GM21529 (cell line): Measurements from ENCODE around the gene FAM3A.
A peak's percentile ranks its signal among the peaks of the same experiment; 100 is the strongest.

Experiments used
- ATAC-seq: cut with Tn5 transposase; IDR thresholded peaks from one replicate; pipeline ENCODE4 v1.9.1; 2021; ENCODE audit not compliant: unreplicated experiment

Gene FAM3A

DNA sequence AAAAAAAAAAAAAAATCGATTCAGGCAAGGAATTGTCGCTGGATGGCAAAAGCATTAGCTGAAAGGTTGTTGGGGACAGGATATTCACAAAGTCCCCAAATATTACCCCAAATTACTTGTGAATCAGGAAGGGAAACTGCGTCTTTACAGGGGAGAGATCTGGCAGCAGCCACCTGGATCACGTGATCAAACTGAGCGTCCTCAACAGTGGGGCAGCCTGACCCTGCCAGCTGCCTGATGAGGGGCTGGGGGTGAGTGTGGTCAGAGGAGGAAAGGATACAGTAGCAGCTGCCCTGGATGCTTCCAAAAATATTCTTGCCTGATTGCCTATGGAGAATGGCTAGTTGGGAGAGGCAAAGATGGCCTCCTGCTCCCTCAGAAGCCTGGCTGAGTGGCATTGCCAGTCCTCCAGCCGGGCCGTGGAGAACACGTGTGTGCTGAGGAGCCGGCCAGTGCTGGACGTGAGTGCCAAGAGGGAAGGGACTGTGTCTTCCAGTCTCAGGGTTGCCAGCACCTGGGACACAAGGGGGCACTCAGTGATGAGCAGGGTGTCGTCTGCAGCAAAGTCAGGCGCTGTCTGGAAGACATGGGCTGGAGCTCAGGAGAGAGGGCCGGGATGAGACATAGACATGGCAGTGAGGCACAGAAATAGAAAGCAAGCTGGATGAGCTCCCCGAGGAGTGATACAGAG lies 34.0 kb downstream of the FAM3A start:
- ATAC-seq, result no peak

DNA sequence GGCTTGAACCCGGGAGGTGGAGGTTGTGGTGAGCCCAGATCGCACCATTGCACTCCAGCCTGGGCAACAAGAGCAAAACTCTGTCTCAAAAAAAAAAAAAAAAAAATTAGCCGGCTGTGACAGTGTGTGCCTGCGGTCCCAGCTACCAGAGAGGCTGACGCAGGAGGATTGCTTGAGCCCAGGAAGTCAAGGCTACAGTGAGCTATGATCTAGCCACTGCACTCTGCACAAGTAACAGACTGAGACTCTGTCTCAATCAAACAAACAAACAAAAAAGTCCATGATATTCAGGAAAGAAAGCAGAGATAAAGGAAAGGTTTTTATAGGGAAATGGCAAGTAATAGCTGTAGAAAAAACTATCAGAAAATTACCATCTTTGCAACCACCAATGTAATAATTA lies 34.8 kb downstream of the FAM3A start:
- no peak for ATAC-seq

DNA sequence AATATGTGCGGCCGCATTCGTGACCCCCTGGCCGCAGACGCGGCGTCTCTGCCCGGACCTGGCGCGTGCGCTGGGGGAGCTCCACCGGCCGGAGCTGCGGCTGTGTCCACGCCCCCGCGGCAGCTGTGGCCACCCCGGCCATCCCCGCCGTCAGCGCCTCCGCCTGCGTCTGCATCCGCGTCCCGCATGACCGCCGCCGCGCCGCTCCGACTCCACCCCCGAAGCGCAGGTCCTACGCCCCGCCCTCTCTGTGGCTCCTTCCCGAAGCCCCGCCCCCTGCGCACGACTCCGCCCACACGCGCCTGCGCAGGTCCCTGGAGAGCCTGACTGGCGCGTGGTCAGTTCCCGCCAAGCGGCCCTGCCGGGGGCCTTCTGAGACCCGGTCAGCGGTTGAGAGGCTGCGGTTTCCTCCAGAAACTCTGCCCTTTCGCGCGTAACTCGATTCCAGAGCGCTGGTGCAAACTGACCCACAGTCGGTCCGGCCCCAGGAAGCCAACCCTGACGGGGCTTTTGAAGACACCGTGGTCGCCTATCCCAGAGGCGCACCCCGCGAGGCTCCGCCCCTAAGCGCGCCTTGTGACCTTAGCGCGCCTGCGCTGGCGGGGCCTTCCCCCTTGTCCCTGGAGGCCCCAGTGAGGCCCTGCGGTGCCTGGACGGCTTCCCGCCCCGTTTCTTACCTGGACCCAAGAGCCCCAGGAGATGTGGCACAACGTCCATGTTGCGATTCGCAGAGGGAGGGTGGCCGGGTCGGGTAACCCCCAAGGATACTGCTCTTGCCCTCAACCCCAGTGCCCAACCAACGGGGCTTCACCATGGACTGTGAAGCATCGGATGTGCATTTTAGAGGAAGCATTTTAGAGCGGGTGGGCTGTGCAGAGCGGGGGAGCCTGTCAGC lies 37.1 kb downstream of the FAM3A start, which contains the start of gene LAGE3:
TSS of gene LAGE3 (minus strand) at position 554 of the 895 bp plus-strand sequence. CDS start at position 188, 366 bp downstream.
- ATAC-seq, result peak; percentile 89

DNA sequence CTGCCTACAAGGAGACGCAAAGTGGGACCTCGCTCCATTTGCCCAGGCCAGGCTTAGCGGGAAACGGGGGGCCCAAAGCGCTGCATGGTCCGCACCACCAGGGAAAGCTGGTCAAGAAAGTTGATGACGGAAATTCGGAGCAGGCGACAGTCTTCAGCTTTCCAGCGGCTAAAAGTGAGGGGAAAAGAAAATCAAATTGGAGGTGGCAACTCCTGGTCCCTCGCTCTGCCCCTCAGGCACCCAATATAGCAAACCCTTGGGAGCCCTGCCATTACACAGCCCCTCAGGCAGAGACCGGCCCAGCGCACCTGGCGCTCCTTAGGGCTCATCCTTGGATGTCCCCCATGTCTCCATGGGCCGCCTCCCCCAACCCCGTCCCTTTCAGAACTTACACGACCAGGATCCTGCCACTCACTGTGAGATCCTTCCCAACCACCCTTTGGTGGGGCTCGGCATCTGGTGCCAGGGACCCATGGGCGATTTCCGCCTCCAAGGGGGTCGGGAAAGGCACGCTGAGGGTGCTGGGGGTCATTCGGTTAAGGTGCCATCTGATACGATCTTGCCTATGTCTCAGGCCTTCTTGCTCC lies 38.0 kb downstream of the FAM3A start:
- no peak for ATAC-seq

DNA sequence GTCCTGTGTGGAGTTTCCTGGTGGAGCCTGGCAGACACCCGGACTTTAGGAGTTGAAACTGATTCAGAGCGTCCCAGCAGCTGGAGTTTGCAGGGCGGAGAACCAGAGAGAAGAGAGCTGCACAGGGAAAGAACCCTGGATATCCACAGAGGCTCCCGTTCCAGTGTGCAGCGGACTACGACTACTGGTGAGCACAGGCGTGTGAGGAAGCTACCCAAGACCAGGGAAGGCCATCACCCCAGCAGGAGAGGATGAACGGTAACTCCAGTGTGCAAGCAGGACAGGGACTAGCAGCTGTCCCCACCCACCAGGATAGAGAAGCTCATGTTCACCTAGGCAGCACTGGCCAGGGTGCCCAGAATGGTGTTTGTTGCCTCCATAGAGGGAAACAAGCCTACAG lies 39.2 kb downstream of the FAM3A start:
- ATAC-seq, result no peak

DNA sequence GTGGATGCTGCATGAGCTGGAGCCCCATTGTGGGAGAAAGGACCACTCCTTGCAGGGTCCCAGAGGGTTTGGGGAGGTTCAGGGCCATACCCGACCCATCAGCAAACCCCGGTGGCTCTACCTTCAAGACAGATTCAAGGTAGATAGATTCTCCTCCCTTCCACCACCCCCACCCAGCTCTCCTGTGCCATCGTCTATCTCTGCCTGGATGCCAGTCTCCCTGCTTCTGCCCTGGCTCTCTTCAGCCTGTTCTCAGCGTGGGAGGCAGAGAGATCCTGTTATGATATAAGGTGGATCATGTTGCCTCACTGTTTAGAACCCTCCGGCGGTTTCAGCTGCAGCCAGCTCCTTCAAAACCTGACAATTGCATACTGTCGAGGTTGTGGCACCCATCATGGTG lies 42.3 kb downstream of the FAM3A start:
- ATAC-seq, result no peak

DNA sequence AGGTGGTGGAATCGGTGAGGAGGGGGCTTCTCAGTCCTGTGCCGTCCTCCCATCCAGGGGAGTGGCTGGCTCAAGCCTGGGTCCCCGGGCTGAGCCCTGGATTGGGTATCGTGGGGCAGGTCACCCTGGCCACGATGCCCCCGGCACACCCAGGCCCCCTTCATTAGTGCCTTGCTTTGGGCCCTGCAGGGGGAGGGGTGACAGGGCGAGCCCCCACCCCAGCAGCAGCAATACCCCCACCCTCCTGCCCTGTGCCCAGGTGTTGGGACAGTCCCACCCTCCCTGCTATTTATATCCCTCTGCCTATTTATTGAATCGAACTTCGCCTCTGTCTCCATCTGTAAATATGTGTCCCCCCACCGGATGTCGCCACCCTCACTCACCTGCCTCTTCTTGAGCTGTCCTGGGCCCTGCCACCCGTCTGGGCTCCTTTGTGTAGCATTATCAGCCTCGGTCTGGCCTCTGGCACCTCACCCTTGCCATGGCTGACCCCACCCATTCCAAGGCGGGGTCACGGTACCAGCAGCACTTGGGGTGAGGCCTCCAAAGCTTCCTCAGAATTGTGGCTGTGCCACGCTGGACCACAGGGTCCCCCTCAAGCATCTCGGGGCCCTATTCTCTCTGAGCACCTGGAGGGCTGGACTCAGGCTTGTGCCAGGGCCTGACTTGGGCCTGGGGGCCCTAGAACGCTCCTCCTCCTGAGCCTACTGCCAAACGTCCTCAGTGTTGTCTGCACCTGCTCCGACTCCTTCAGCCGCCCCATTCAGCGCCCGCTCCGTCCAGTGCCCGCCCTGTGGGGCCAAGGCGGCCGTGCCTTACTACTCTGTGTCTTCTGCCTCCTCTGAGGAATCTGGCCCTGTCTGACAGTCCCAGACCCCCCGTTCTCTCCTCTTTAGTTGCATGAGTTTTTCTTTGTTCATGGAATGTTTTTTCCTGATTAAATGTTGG lies 43.1 kb downstream of the FAM3A start:
- ATAC-seq, result no peak

DNA sequence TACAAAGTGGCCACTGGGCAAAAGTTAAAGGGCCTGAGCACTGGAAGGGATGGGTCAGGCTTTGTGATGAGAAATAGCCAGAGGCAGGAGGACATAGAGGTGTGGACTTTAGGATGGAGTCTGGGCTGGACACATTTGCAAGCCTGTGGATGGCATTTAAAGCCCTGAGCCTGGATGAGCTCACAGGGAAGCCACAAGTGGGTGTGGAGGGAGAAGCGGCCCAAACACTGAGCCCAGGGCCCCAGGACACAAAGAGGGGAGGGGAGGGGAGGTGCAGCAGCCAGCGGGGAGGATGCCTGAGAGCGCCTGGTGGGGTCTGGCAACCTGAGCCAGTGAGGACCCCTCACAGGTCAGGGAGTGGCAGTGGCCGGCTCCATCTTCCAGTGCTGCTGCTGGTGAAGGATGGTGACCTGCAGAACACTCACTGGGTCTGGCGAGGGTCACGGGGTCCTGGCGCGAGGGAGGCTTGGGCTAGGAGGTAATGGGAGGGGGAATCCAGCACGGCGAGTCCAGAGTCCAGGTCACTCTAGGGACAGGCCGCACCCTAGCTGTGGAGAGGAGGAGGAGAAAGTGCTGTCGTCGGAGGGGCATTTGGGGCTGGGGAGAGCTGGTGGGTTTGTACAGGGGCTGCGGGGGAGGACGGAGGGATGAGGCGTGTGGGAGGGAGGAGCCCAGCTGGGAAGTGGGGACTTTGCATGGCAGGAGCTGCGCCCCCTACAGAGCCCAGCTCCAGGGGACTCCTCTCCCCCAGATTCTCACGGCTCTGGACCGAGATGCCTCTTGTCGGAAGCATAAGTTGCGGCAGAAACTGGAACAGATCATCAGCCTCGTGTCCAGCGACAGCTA lies 44.0 kb downstream of the FAM3A start:
- no peak for ATAC-seq

DNA sequence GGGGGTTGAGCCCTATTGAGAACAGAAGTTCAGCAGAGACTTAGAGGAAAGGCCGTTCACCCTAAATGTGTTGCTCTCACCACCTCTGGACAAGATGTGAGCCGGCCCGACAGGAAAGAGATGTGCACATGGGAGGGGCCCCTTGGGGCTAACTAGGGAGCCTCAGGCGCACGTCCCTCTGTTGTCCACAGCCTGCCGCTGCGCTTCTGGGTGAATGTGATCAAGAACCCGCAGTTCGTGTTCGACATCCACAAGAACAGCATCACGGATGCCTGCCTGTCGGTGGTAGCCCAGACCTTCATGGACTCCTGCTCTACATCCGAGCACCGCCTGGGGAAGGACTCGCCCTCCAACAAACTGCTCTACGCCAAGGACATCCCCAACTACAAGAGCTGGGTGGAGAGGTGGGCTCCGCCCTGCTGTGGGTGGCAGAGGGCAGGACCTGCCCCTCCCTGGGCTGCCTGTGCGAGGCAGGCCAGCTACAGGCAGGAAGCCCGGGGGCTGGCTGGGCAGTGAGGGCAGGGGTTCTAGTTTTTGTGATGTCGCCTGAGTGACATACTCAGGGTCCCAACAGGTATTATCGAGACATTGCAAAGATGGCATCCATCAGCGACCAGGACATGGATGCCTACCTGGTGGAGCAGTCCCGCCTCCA lies 45.0 kb downstream of the FAM3A start:
- ATAC-seq, result no peak

DNA sequence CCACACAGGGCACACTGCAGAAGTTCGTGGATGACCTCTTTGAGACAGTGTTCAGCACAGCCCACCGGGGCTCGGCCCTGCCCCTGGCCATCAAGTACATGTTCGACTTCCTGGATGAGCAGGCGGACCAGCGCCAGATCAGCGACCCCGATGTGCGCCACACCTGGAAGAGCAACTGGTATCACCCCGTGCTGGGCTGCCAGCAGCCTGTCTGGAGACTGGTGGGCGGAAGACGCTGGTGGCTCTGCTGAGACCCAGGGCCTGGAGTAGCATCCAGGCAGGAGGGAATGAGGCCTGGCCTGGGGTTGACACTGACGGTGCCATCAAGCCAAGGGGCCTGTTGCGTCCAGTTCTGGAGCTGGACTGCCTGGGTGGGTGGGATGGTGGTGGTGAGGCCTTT lies 45.6 kb downstream of the FAM3A start:
- ATAC-seq, result no peak

DNA sequence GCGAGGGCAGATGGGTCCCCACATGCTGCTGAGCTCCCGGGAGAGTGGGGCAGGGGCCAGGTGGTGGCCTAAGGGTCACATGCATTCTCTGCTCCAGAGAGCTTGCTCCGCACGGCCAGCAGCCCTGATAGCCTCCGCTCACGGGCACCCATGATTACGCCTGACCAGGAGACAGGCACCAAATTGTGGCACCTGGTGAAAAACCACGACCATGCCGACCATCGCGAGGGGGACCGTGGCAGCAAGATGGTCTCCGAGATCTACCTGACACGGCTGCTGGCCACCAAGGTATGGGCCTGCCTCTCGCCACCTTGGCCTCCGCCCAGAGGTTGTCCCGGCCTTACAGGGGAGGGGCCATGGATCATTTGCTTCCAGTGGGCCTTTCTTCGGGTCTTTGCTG lies 46.2 kb downstream of the FAM3A start:
- no peak for ATAC-seq

DNA sequence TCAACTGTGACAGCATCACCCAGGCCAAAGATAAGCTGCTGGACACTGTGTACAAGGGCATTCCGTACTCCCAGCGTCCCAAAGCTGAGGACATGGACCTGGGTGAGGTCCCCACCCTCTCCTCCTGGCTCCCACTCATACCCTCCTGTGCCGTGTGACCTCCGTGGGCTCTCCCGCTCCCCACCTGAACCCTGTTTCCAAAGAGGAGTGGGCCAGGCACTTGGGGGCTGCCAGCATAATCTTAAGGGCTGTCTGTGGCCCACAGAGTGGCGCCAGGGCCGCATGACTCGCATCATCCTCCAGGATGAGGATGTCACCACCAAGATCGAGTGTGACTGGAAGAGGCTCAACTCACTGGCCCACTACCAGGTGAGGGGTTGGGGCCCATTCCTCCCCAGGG lies 46.9 kb downstream of the FAM3A start:
- ATAC-seq, result no peak

DNA sequence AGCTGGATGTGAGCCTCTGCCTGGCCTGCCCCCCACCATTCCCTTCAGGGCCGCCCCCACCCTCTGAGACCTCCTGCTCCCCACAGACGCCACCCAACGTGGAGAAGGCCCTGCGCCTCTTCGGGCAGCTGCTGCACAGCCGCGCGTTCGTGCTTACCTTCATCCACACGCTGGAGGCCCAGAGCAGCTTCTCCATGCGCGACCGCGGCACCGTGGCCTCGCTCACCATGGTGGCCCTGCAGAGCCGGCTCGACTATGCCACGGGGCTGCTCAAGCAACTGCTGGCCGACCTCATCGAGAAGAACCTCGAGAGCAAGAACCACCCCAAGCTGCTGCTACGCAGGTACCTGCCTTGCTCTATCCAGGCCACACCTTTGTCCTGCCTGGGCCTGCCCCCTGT lies 47.8 kb downstream of the FAM3A start:
- ATAC-seq, result no peak

DNA sequence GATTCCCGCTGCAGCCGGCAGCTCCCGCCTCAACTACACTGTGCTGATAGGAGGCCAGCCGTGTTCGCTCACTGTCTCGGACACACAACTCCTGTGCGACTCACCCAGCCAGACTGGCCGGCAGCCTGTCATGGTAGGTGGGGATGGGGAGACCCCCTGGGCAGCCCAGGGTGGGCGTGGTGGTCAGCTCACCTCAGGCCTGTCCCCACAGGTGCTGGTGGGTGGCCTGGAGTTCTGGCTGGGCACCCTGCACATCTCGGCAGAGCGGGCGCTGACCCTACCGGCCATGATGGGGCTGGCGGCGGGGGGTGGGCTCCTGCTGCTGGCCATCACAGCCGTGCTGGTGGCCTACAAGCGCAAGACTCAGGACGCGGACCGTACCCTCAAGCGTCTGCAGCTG lies 48.5 kb downstream of the FAM3A start:
- ATAC-seq, result no peak

DNA sequence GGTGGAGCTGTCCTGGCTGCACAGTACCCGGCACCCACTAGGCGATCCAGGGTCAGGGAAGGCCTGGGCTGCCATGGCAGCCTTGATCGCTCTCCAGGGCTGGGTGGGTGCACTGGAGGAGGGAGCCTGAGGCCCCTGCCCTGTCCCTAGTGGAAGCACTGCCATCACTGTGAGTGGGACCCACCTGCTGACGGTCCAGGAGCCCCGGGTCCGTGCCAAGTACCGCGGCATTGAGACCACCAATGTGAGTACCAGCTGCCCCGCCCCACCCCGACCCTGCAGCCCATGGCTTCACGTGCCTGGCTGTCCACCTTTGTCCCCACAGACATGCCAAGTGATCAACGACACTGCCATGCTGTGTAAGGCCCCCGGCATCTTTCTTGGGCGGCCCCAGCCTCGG lies 49.1 kb downstream of the FAM3A start:
- no peak for ATAC-seq

DNA sequence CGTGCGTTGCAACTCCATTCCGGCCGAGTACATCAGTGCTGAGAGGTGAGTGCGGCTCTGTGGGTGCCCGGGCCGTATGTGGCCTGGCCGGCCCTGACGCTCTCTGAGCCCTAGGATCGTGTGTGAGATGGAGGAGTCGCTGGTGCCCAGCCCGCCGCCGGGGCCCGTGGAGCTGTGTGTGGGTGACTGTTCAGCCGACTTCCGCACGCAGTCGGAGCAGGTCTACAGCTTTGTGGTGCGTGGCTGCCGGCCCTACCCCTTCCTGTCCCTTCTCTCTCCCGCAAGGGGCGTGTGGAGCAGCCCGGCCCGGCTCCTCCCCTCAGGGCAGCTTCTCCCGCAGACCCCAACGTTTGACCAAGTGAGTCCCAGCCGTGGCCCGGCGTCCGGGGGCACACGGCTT lies 50.0 kb downstream of the FAM3A start:
- no peak for ATAC-seq

DNA sequence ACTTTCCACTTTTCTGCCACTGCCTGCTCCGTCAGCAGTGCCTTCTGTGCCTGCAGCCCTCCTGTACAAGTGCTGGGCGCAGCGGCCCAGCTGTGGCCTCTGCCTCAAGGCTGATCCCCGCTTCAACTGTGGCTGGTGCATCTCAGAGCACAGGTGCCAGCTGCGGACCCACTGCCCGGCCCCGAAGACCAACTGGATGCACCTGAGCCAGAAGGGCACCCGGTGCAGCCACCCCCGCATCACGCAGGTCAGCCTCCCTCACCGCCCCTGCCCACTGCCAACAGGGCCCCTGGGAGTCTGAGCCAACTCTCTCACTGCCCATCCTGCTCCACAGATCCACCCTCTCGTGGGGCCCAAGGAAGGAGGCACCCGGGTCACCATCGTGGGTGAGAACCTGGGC lies 50.4 kb downstream of the FAM3A start:
- no peak for ATAC-seq

DNA sequence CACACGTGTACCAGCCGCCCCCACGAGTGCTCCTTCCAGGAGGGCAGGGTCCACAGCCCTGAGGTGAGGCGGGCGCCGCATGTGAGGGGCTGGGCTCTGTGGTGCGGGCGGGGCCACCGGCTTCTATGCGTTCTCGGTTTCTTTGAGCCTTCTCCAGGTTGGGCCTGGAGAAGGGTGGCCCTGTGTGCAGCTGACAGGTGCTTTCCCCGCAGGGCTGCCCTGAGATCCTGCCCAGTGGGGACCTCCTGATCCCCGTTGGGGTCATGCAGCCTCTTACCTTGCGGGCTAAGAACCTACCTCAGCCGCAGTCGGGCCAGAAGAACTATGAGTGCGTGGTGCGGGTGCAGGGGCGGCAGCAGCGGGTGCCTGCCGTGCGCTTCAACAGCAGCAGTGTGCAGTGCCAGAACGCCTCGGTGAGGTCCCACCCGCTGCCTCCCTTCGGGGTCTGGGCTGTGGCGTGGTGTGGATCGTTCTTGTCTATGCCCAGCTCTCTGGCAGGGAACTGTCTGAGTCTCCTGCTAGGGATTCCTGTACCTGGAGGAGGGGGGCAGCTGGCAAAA lies 51.1 kb downstream of the FAM3A start:
- no peak for ATAC-seq

DNA sequence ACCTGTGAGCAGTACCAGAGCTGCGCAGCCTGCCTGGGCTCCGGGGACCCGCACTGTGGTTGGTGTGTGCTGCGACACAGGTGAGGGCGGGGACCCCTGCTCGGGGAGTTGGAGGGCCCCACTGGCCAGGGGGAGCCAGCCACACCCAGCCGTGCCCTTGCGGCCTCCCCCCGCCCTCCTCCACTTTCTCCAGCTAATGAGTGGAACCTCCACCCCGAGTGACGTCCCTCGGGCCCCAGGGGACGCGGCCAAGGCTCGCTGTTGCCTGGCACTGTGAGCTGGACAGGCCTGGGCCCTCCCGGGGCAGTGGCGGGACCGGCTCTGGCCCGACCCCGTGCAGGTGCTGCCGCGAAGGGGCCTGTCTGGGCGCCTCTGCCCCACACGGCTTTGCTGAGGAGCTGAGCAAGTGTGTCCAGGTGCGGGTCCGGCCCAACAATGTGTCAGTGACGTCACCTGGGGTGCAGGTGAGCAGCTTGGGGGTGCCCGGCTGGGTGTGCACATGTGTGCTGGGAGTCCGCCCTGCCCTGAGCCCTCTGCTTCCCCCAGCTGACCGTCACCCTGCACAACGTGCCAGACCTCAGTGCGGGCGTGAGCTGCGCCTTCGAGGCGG lies 52.3 kb downstream of the FAM3A start:
- ATAC-seq, result no peak
